H9 (cell line): ENCODE data around the gene MRPL1. TPM values are rescaled to one million over a fixed set of nuclear protein-coding genes. Genes with fewer than 3 reads are reported as not detected.

ENCODE experiments used
- DNase-seq: peaks from one replicate; pipeline ENCODE4 v3.0.0-alpha.2; 2017
- H2AFZ ChIP-seq: one replicate; pipeline ENCODE4 v1.6.1; 2013; ENCODE audit warnings: mild to moderate bottlenecking, low read length, control low read depth, moderate library complexity
- H2AK5ac ChIP-seq: 2 replicates; pipeline ENCODE4 v1.6.1; 2013; ENCODE audit warnings: low read length, control low read depth, mixed read lengths; ENCODE audit not compliant: insufficient read length
- H2BK120ac ChIP-seq: one replicate; pipeline ENCODE4 v1.6.1; 2013; ENCODE audit warnings: low read depth, mild to moderate bottlenecking, low read length, control low read depth, inconsistent platforms; ENCODE audit not compliant: poor library complexity, severe bottlenecking
- H2BK12ac ChIP-seq: 2 replicates; pipeline ENCODE4 v1.6.1; 2013; ENCODE audit warnings: low read length, control low read depth, mixed read lengths, low read depth; ENCODE audit not compliant: insufficient read length
- H2BK15ac ChIP-seq: 2 replicates; pipeline ENCODE4 v1.6.1; 2013; ENCODE audit warnings: low read depth, low read length, control low read depth
- H2BK20ac ChIP-seq: one replicate; pipeline ENCODE4 v1.6.1; 2013; ENCODE audit warnings: low read depth, mild to moderate bottlenecking, low read length, control low read depth, inconsistent platforms; ENCODE audit not compliant: poor library complexity, severe bottlenecking
- H2BK5ac ChIP-seq: 2 replicates; pipeline ENCODE4 v1.6.1; 2013; ENCODE audit warnings: low read length, control low read depth, mixed read lengths; ENCODE audit not compliant: insufficient read length
- H3K14ac ChIP-seq: 2 replicates; pipeline ENCODE4 v1.6.1; 2013; ENCODE audit warnings: low read length, control low read depth; ENCODE audit not compliant: insufficient read depth
- H3K18ac ChIP-seq: 2 replicates; pipeline ENCODE4 v1.6.1; 2013; ENCODE audit warnings: low read depth, mild to moderate bottlenecking, mixed read lengths, low read length, control low read depth; ENCODE audit not compliant: insufficient read length
- H3K23ac ChIP-seq: 2 replicates; pipeline ENCODE4 v1.6.1; 2013; ENCODE audit warnings: low read length, control low read depth, mixed read lengths, low read depth; ENCODE audit not compliant: insufficient read length
- H3K23me2 ChIP-seq: 2 replicates; pipeline ENCODE4 v1.6.1; 2013; ENCODE audit warnings: low read depth, mild to moderate bottlenecking, mixed read lengths, low read length, control low read depth; ENCODE audit not compliant: insufficient read length, poor library complexity, severe bottlenecking
- H3K27ac ChIP-seq: 2 replicates; pipeline ENCODE4 v1.5.1; 2013; ENCODE audit warnings: low read length, control low read depth, mixed read lengths, low read depth; ENCODE audit not compliant: insufficient read length
- H3K27me3 ChIP-seq: 2 replicates; pipeline ENCODE4 v1.6.1; 2013; ENCODE audit warnings: low read length, control low read depth, inconsistent platforms; ENCODE audit not compliant: insufficient read depth
- H3K4ac ChIP-seq: 2 replicates; pipeline ENCODE4 v1.6.1; 2013; ENCODE audit warnings: low read depth, mild to moderate bottlenecking, control low read depth, inconsistent platforms, low read length, moderate library complexity
- H3K4me1 ChIP-seq: 2 replicates; pipeline ENCODE4 v1.6.1; 2013; ENCODE audit warnings: low read length, control low read depth, inconsistent platforms; ENCODE audit not compliant: insufficient read depth
- H3K4me2 ChIP-seq: 2 replicates; pipeline ENCODE4 v1.6.1; 2013; ENCODE audit warnings: low read length, control low read depth, mixed read lengths; ENCODE audit not compliant: insufficient read length, insufficient read depth
- H3K56ac ChIP-seq: 2 replicates; pipeline ENCODE4 v1.6.1; 2013; ENCODE audit warnings: low read depth, mild to moderate bottlenecking, mixed read lengths, low read length, control low read depth; ENCODE audit not compliant: insufficient read length
- H3K79me1 ChIP-seq: 2 replicates; pipeline ENCODE4 v1.6.1; 2013; ENCODE audit warnings: low read depth, mild to moderate bottlenecking, moderate library complexity, low read length, control low read depth, inconsistent platforms; ENCODE audit not compliant: insufficient read depth, poor library complexity, severe bottlenecking
- H3K79me2 ChIP-seq: 2 replicates; pipeline ENCODE4 v1.6.1; 2013; ENCODE audit warnings: low read length, control low read depth, inconsistent platforms; ENCODE audit not compliant: insufficient read depth
- H3K9ac ChIP-seq: 2 replicates; pipeline ENCODE4 v1.6.1; 2013; ENCODE audit warnings: low read length, control low read depth, mixed read lengths; ENCODE audit not compliant: insufficient read length; ENCODE audit errors: extremely low read depth
- H3K9me3 ChIP-seq: one replicate; pipeline ENCODE4 v1.6.1; 2013; ENCODE audit warnings: low read depth, low read length, inconsistent platforms; ENCODE audit not compliant: control insufficient read depth
- H3T11ph ChIP-seq: one replicate; pipeline ENCODE4 v1.6.1; 2013; ENCODE audit warnings: mild to moderate bottlenecking, low read length, control low read depth, inconsistent platforms
- H4K20me1 ChIP-seq: one replicate; pipeline ENCODE4 v1.6.1; 2013; ENCODE audit not compliant: control insufficient read depth, insufficient read length, insufficient read depth
- H4K5ac ChIP-seq: 2 replicates; pipeline ENCODE4 v1.6.1; 2013; ENCODE audit warnings: low read depth, mild to moderate bottlenecking, mixed read lengths, low read length, control low read depth; ENCODE audit not compliant: insufficient read length
- H4K8ac ChIP-seq: replicated peaks from 2 replicates; pipeline ENCODE4 v1.6.1; 2013; ENCODE audit warnings: low read length, control low read depth, mixed read lengths, low read depth; ENCODE audit not compliant: insufficient read length
- H4K91ac ChIP-seq: 2 replicates; pipeline ENCODE4 v1.6.1; 2013; ENCODE audit warnings: low read depth, mild to moderate bottlenecking, moderate library complexity, mixed read lengths, low read length, control low read depth; ENCODE audit not compliant: insufficient read length
- H3K27ac Mint-ChIP-seq, 3 experiments: 2 replicates in 2 of 3; 3 replicates in 1 of 3; pipeline ENCODE4 v1.8.0; 2020 to 2021; ENCODE audit warnings: mixed read lengths in 3 of 3, mild to moderate bottlenecking in 1 of 3, moderate library complexity in 1 of 3
- H3K27me3 Mint-ChIP-seq: 2 replicates; pipeline ENCODE4 v1.8.0; 2021; ENCODE audit warnings: low read depth, mild to moderate bottlenecking, moderate library complexity, mixed read lengths
- H3K36me3 Mint-ChIP-seq, 3 experiments: 2 replicates in 2 of 3; 3 replicates in 1 of 3; pipeline ENCODE4 v1.8.0; 2020 to 2021; ENCODE audit warnings: low read depth in 3 of 3, mixed read lengths in 3 of 3; ENCODE audit not compliant: insufficient read depth in 1 of 3
- H3K4me1 Mint-ChIP-seq, 2 experiments: 2 replicates each; pipeline ENCODE4 v1.8.0; 2020; ENCODE audit warnings: mixed read lengths in 2 of 2
- H3K4me3 Mint-ChIP-seq, 2 experiments: 2 replicates in 1 of 2; 3 replicates in 1 of 2; pipeline ENCODE4 v1.8.0; 2020 to 2021; ENCODE audit warnings: mild to moderate bottlenecking in 2 of 2, mixed read lengths in 2 of 2, moderate library complexity in 1 of 2
- H3K9me3 Mint-ChIP-seq, 2 experiments: 2 replicates in 1 of 2; 3 replicates in 1 of 2; pipeline ENCODE4 v1.8.0; 2020; ENCODE audit warnings: mild to moderate bottlenecking in 2 of 2, mixed read lengths in 2 of 2, moderate library complexity in 1 of 2
- total RNA-seq: library from RNA; stranded (reverse); gene quantifications from 2 replicates; pipeline ENCODE4 v1.2.1, GENCODE V29; 2021
- TF ChIP-seq, protein P1 (sequence below): fragments of 200-600 bp; sonication (generic); conservative IDR thresholded peaks from 3 replicates; pipeline ENCODE4 v1.8.0; 2021; ENCODE audit warnings: antibody characterized with exemption, mild to moderate bottlenecking

The MRPL1 gene
- total RNA-seq, 1 experiment from 2014 or later, result 39.0 TPM

DNA sequence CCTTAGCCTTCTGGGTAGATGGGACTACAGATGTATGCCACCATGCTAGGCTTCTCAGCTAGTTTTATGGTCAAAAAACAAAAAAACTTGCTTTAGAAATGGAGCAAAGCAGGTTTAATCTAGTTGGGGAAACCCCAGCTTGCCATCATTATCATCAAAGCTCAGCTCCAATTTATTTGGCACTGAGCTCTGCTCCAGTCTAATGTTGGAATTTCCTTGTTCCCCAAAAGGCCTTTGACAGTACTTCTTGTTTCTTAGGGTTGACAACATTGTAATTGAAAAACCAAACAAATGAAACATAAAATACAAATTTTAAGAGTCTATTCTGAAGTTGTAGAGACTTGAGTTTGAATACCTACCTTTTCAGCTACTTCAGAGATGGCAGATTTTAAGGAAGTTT lies 48.0 kb downstream of the MRPL1 start:
- no peak overlapping the region for H4K5ac ChIP-seq
- no peaks in the 10 kb centered on the region for H3K23me2 ChIP-seq
- H3K79me1 ChIP-seq, result no peaks in the 10 kb centered on the region
- no peak overlapping the region for H3K27ac ChIP-seq
- no peak overlapping the region for H3K4me2 ChIP-seq
- no peaks in the 10 kb centered on the region; the same call in 1 of the 2 replicates for H3K4me1 ChIP-seq
- H3K79me2 ChIP-seq, result no peaks in the 10 kb centered on the region
- no peak overlapping the region for H2BK20ac ChIP-seq
- H2AK5ac ChIP-seq, result no peak overlapping the region
- no peak overlapping the region for H3K27ac Mint-ChIP-seq
- H4K91ac ChIP-seq, result no peak overlapping the region
- H3K9me3 ChIP-seq, result no peaks in the 10 kb centered on the region
- H3K4me3 Mint-ChIP-seq, result no peak overlapping the region
- no peak overlapping the region for H2BK12ac ChIP-seq
- no peak for DNase-seq
- TF ChIP-seq, protein P1, sequence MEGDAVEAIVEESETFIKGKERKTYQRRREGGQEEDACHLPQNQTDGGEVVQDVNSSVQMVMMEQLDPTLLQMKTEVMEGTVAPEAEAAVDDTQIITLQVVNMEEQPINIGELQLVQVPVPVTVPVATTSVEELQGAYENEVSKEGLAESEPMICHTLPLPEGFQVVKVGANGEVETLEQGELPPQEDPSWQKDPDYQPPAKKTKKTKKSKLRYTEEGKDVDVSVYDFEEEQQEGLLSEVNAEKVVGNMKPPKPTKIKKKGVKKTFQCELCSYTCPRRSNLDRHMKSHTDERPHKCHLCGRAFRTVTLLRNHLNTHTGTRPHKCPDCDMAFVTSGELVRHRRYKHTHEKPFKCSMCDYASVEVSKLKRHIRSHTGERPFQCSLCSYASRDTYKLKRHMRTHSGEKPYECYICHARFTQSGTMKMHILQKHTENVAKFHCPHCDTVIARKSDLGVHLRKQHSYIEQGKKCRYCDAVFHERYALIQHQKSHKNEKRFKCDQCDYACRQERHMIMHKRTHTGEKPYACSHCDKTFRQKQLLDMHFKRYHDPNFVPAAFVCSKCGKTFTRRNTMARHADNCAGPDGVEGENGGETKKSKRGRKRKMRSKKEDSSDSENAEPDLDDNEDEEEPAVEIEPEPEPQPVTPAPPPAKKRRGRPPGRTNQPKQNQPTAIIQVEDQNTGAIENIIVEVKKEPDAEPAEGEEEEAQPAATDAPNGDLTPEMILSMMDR, result no peak
- H3K9me3 Mint-ChIP-seq, result no peaks in the 10 kb centered on the region
- no peak overlapping the region for H2AFZ ChIP-seq
- H3K14ac ChIP-seq, result no peak overlapping the region
- H2BK120ac ChIP-seq, result no peak overlapping the region
- no peaks in the 10 kb centered on the region; a peak in 1 of 4 replicates for H3K4me1 Mint-ChIP-seq
- H2BK15ac ChIP-seq, result no peak overlapping the region
- H3T11ph ChIP-seq, result no peak overlapping the region
- no peaks in the 10 kb centered on the region for H3K27me3 Mint-ChIP-seq
- no peak overlapping the region for H3K4ac ChIP-seq
- no peaks in the 10 kb centered on the region for H4K20me1 ChIP-seq
- H3K23ac ChIP-seq, result no peak overlapping the region
- H4K8ac ChIP-seq, result no peak overlapping the region
- no peaks in the 10 kb centered on the region for H3K27me3 ChIP-seq
- H3K9ac ChIP-seq, result no peak overlapping the region
- no peak overlapping the region for H3K18ac ChIP-seq
- peaks cover 2 to 20% (median 6%) of the 10 kb centered on the region in 3 experiments; a peak in 4 of 7 replicates for H3K36me3 Mint-ChIP-seq
- H2BK5ac ChIP-seq, result no peak overlapping the region
- H3K56ac ChIP-seq, result no peak overlapping the region
